PFSK-1 (cell line): ENCODE data around the gene TMEM163.

ENCODE experiments used
- POLR2AphosphoS5 ChIP-seq: IDR thresholded peaks from 2 replicates; pipeline ENCODE4 v1.6.1; 2012; ENCODE audit warnings: low read depth, mild to moderate bottlenecking, control low read depth, low read length, moderate library complexity
- SIN3A ChIP-seq: IDR thresholded peaks from 2 replicates; pipeline ENCODE4 v1.6.1; 2012; ENCODE audit warnings: mild to moderate bottlenecking, low read length, moderate library complexity, borderline replicate concordance; ENCODE audit not compliant: insufficient read depth
- TAF1 ChIP-seq: IDR thresholded peaks from 2 replicates; pipeline ENCODE4 v1.6.1; 2012; ENCODE audit warnings: low read length, control low read depth, borderline replicate concordance; ENCODE audit not compliant: insufficient read depth
- TF ChIP-seq, protein P1 (sequence below), 2 experiments: IDR thresholded peaks; 2 replicates each; pipeline versions ENCODE4 v1.6.1 to v1.8.0; 2011 to 2012; ENCODE audit warnings: low read depth in 2 of 2, low read length in 2 of 2, control low read depth in 1 of 2, inconsistent platforms in 1 of 2, mild to moderate bottlenecking in 1 of 2, moderate library complexity in 1 of 2; ENCODE audit not compliant: insufficient read depth in 1 of 2

DNA sequence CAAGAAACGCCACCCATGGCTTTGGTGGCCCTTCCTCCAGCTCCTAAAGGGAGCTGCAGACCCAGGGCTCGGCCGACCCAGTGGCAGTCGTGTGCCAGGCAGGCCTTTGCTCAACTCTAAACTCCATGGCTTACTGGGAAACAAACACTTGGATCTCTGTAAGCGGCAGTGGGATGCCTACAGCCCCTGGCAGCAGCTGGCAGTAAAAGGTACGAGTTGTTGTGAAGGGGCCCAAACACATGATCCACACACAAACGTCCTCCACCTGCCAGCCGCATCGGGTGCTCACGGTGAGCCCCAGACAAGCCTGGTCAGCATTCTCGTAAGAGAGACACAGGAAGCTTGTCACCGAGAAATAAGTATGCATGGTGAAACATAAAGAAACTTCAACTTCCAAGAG lies 250.0 kb downstream of the TMEM163 start:
- no peak for TF ChIP-seq POLR2AphosphoS5
- no peak for TF ChIP-seq SIN3A
- no peak for TF ChIP-seq TAF1
- TF ChIP-seq, protein P1, sequence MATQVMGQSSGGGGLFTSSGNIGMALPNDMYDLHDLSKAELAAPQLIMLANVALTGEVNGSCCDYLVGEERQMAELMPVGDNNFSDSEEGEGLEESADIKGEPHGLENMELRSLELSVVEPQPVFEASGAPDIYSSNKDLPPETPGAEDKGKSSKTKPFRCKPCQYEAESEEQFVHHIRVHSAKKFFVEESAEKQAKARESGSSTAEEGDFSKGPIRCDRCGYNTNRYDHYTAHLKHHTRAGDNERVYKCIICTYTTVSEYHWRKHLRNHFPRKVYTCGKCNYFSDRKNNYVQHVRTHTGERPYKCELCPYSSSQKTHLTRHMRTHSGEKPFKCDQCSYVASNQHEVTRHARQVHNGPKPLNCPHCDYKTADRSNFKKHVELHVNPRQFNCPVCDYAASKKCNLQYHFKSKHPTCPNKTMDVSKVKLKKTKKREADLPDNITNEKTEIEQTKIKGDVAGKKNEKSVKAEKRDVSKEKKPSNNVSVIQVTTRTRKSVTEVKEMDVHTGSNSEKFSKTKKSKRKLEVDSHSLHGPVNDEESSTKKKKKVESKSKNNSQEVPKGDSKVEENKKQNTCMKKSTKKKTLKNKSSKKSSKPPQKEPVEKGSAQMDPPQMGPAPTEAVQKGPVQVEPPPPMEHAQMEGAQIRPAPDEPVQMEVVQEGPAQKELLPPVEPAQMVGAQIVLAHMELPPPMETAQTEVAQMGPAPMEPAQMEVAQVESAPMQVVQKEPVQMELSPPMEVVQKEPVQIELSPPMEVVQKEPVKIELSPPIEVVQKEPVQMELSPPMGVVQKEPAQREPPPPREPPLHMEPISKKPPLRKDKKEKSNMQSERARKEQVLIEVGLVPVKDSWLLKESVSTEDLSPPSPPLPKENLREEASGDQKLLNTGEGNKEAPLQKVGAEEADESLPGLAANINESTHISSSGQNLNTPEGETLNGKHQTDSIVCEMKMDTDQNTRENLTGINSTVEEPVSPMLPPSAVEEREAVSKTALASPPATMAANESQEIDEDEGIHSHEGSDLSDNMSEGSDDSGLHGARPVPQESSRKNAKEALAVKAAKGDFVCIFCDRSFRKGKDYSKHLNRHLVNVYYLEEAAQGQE (IDR thresholded peaks at IDR 0.05; ENCODE audit: insufficient read depth in 1 of 2, low read depth in 2 of 2, low read length in 2 of 2) = no peak
